Bone marrow (tissue), 2 donors: Measurements from ENCODE around the gene ZBED5.
"Not testable (repeated sequence)": the region's sequence is repeated elsewhere in the genome, so short reads cannot be mapped to it uniquely, and the experiment has no call there.

ENCODE experiments used
- DNase-seq, 2 donors: peaks; one replicate each; lab custom pipeline; 2025; lab: John Stamatoyannopoulos, UW

Gene ZBED5

GRCh38 chr11:10838083-10838482, 19.8 kb downstream of the ZBED5 start:
- DNase-seq, result no peak

- DNase-seq, result not testable (repeated sequence)
Observed at GRCh38 chr11:10836884-10837283, 21.0 kb downstream of the ZBED5 start.

- no peak for DNase-seq
Observed at GRCh38 chr11:10829139-10829538, 28.7 kb downstream of the ZBED5 start.

- DNase-seq, result no peak
Observed at GRCh38 chr11:10828402-10828801, 29.5 kb downstream of the ZBED5 start.

GRCh38 chr11:10824888-10825287, 33.0 kb downstream of the ZBED5 start:
- peak in 1 of 2 donors; percentile 65 for DNase-seq

- DNase-seq, result peak in 1 of 2 donors; percentile 48
Observed at GRCh38 chr11:10823152-10823579, 34.7 kb downstream of the ZBED5 start.

- not testable (repeated sequence) for DNase-seq
Observed at GRCh38 chr11:10822491-10822890, 35.4 kb downstream of the ZBED5 start.

- no peak for DNase-seq
Observed at GRCh38 chr11:10818594-10818993, 39.3 kb downstream of the ZBED5 start.

- no peak for DNase-seq
Observed at GRCh38 chr11:10813945-10814344, 43.9 kb downstream of the ZBED5 start.

GRCh38 chr11:10809373-10810160, 48.3 kb downstream of the ZBED5 start:
- DNase-seq, result no peak

- DNase-seq, result peak; percentile 92 to 99
Observed at GRCh38 chr11:10808553-10809372, 49.1 kb downstream of the ZBED5 start, which contains the start of gene EIF4G2. Gene EIF4G2, minus strand, starts transcription at chr11:10808926.

GRCh38 chr11:10808235-10808552, 49.7 kb downstream of the ZBED5 start:
- DNase-seq, result no peak

GRCh38 chr11:10807493-10808234, 50.2 kb downstream of the ZBED5 start:
- DNase-seq, result peak in 1 of 2 donors; percentile 52

- DNase-seq, result no peak
Observed at GRCh38 chr11:10806206-10806605, 51.6 kb downstream of the ZBED5 start.

- DNase-seq, result no peak
Observed at GRCh38 chr11:10805741-10806140, 52.1 kb downstream of the ZBED5 start.

GRCh38 chr11:10803676-10804075, 54.2 kb downstream of the ZBED5 start:
- DNase-seq, result no peak
